HT1080 (cell line): ENCODE data around the gene ZNF559. TPM values are rescaled to one million over a fixed set of nuclear protein-coding genes. Genes with fewer than 3 reads are reported as not detected.
"Not testable (repeated sequence)": the region's sequence is repeated elsewhere in the genome, so short reads cannot be mapped to it uniquely, and the experiment has no call there.

Experiments
- DNase-seq: peaks from one replicate; pipeline ENCODE4 v3.0.0-alpha.2; 2015; ENCODE audit warnings: low read depth
- polyA plus RNA-seq, 2 experiments: library from polyadenylated mRNA; depleted of rRNA; stranded (reverse); fragments of >200 nt; gene quantifications; 2 replicates each; pipeline ENCODE4 v1.2.3, GENCODE V29; 2015
- total RNA-seq: library from RNA; depleted of rRNA; stranded (reverse); fragments of >200 nt; shearing (Covaris generic); gene quantifications from 2 replicates; pipeline ENCODE4 v1.2.3, GENCODE V29; 2014; rRNA removed

ZNF559 gene
- total RNA-seq: 7.6 and 8.4 TPM in 2 replicates
- 2.4 and 5.2 TPM in 2 replicates for polyA plus RNA-seq (2015; cell fraction: cytosol; rRNA removed)
- 4.4 and 6.2 TPM in 2 replicates for polyA plus RNA-seq (2015; cell fraction: nucleus; rRNA removed)

GRCh38 chr19:9323919-9324583, at the start of gene ZNF559:
ZNF559 (plus strand) TSS chr19:9324179; CDS start chr19:9338550, 14,371 bp downstream.
- peak; percentile 90 for DNase-seq

GRCh38 chr19:9283485-9283884, 40.5 kb upstream of the ZNF559 start:
- not testable (repeated sequence) for DNase-seq

GRCh38 chr19:9289231-9289884, 34.6 kb upstream of the ZNF559 start:
- DNase-seq: no peak

GRCh38 chr19:9295411-9295849, 28.5 kb upstream of the ZNF559 start:
- no peak for DNase-seq

GRCh38 chr19:9296336-9296735, 27.6 kb upstream of the ZNF559 start:
- no peak for DNase-seq

- peak; percentile 51 for DNase-seq
Measured at GRCh38 chr19:9306443-9306842, 17.5 kb upstream of the ZNF559 start.

GRCh38 chr19:9308091-9308770, 15.7 kb upstream of the ZNF559 start:
- no peak for DNase-seq

- peak; percentile 89 for DNase-seq
Measured at GRCh38 chr19:9309139-9309973, 14.6 kb upstream of the ZNF559 start, which contains the start of gene ZNF699. ZNF699 (minus strand) TSS chr19:9309838; CDS start chr19:9305119, 4,719 bp downstream.

- DNase-seq: no peak
Measured at GRCh38 chr19:9309974-9310446, 14.0 kb upstream of the ZNF559 start.

- DNase-seq: no peak
Measured at GRCh38 chr19:9313756-9314155, 10.2 kb upstream of the ZNF559 start.

- DNase-seq: no peak
Measured at GRCh38 chr19:9321338-9321737, 2.6 kb upstream of the ZNF559 start.

- DNase-seq: not testable (repeated sequence)
Measured at GRCh38 chr19:9321756-9322155, 2.2 kb upstream of the ZNF559 start.

- not testable (repeated sequence) for DNase-seq
Measured at GRCh38 chr19:9322201-9322600, 1.8 kb upstream of the ZNF559 start.

- DNase-seq: peak; percentile 58
Measured at GRCh38 chr19:9323557-9323918, 441 bp upstream of the ZNF559 start.

- no peak for DNase-seq
Measured at GRCh38 chr19:9324584-9324962, 594 bp downstream of the ZNF559 start.

- DNase-seq: no peak
Measured at GRCh38 chr19:9329999-9330398, 6.0 kb downstream of the ZNF559 start.

- DNase-seq: no peak
Measured at GRCh38 chr19:9342610-9343304, 18.8 kb downstream of the ZNF559 start.

- DNase-seq: no peak
Measured at GRCh38 chr19:9345005-9345404, 21.0 kb downstream of the ZNF559 start.

GRCh38 chr19:9348253-9348652, 24.3 kb downstream of the ZNF559 start:
- no peak for DNase-seq

- no peak for DNase-seq
Measured at GRCh38 chr19:9348671-9349070, 24.7 kb downstream of the ZNF559 start.
